GM11168 (cell line): ENCODE results near the gene CCDC126.

Source experiments
- in situ Hi-C: fragments of 300-500 bp; cut with MboI; formaldehyde crosslinking; loops from one replicate; pipeline ENCODE4 v1.12.0; 2022; ENCODE audit warnings: low sequenced_read_pairs; ENCODE audit not compliant: unreplicated experiment

Gene CCDC126

GRCh38 chr7:23691320-23691719 is 94.1 kb downstream of the CCDC126 start:
- in situ Hi-C loops = loop anchor here (25.0 kb wide), 1 partner anchor 404 kb away; the partner anchor contains the start of gene MALSU1

- in situ Hi-C loops = loop anchor here (25.0 kb wide), 1 partner anchor 406 kb away; the partner anchor contains the start of gene MALSU1
Observed at GRCh38 chr7:23693224-23693623, 96.0 kb downstream of the CCDC126 start.
